Activated B cell treated with CpG ODN at 0.5 μM for 24 hours (primary cell): ENCODE data around the gene BRF1. TPM values are rescaled to one million over a fixed set of nuclear protein-coding genes. Genes with fewer than 3 reads are reported as not detected.

Experiments
- ATAC-seq: fragments of 200-7000 bp; cut with Tn5 transposase; one replicate; pipeline ENCODE4 v1.10.0; 2021; ENCODE audit warnings: low read depth, mild to moderate bottlenecking, moderate library complexity
- CTCF ChIA-PET: fragments of 350-600 bp; sonication (Branson Sonifier 250); formaldehyde crosslinking; loops from one replicate; lab custom pipeline; 2021; ENCODE audit warnings: antibody characterized with exemption; lab: Charles Lee
- POLR2A ChIA-PET: fragments of 350-600 bp; sonication (Branson Sonifier 250); formaldehyde crosslinking; loops from one replicate; lab custom pipeline; 2021; ENCODE audit warnings: antibody characterized with exemption; lab: Charles Lee
- DNase-seq: peaks from one replicate; pipeline ENCODE4 v3.0.0; 2022
- H3K27ac Mint-ChIP-seq: one replicate; pipeline ENCODE4 v1.8.0; 2020; ENCODE audit warnings: mixed read lengths
- H3K27me3 Mint-ChIP-seq: one replicate; pipeline ENCODE4 v1.8.0; 2021; ENCODE audit warnings: mixed read lengths
- H3K36me3 Mint-ChIP-seq: one replicate; pipeline ENCODE4 v1.8.0; 2021; ENCODE audit warnings: low read depth, mixed read lengths
- H3K4me1 Mint-ChIP-seq: one replicate; pipeline ENCODE4 v1.8.0; 2021; ENCODE audit warnings: mixed read lengths
- H3K4me3 Mint-ChIP-seq: one replicate; pipeline ENCODE4 v1.8.0; 2020; ENCODE audit warnings: mild to moderate bottlenecking, mixed read lengths
- H3K9me3 Mint-ChIP-seq: one replicate; pipeline ENCODE4 v1.8.0; 2020; ENCODE audit warnings: mixed read lengths
- CTCF ChIP-seq: fragments of 200-600 bp; IDR thresholded peaks from one replicate; pipeline ENCODE4 v1.8.0; 2022; ENCODE audit warnings: antibody characterized with exemption, mild to moderate bottlenecking
- intact Hi-C: fragments of 100-400 bp; cut with micrococcal nuclease; formaldehyde crosslinking; loops from one replicate; pipeline ENCODE4 v1.15.1; 2024
- total RNA-seq: library from RNA; stranded (reverse); gene quantifications from 2 replicates; pipeline ENCODE4 v1.2.3, GENCODE V29; 2022

The BRF1 gene
- total RNA-seq, 1 donor from 2014 or later, result 32.8 TPM

GRCh38 chr14:105247715-105248367 lies 53.0 kb downstream of the BRF1 start:
- Mint-ChIP-seq H3K4me1 (peaks cover 40% of the 10 kb centered on the region), H3K9me3 (no peaks in the 10 kb centered on the region), H3K36me3 (peaks cover 26% of the 10 kb centered on the region), H3K27ac (peak overlapping the region; percentile 56), H3K27me3 (no peaks in the 10 kb centered on the region), H3K4me3 (peak overlapping the region; percentile 82)
- intact Hi-C loops, result no loop called here
- ChIA-PET CTCF (interaction anchor here (1.0 kb wide), 1 partner anchor 66 kb away, joined by 3 read pairs; the partner anchor contains the start of gene PACS2), POLR2A (interaction anchor here (1.0 to 1.8 kb wide), 3 partner anchors 53 to 150 kb away, joined by 3 to 12 read pairs (median 5); partner anchors contain the start of genes BRF1 and PACS2)
- TF ChIP-seq CTCF, result no peak
- DNase-seq (no peak), ATAC-seq (no peak)

GRCh38 chr14:105247026-105247425 lies 53.8 kb downstream of the BRF1 start:
- TF ChIP-seq CTCF, result no peak
- peaks cover 22% of the 10 kb centered on the region for H3K36me3 Mint-ChIP-seq
- no peaks in the 10 kb centered on the region for H3K27me3 Mint-ChIP-seq
- peaks cover 40% of the 10 kb centered on the region for H3K4me1 Mint-ChIP-seq
- no peaks in the 10 kb centered on the region for H3K9me3 Mint-ChIP-seq
- no peak overlapping the region for H3K27ac Mint-ChIP-seq
- intact Hi-C loops, result no loop called here
- peak overlapping the region; percentile 82 for H3K4me3 Mint-ChIP-seq
- DNase-seq (no peak), ATAC-seq (no peak)
- ChIA-PET POLR2A (interaction anchor here (1.8 kb wide), 1 partner anchor 67 kb away, joined by 5 read pairs; the partner anchor contains the start of gene PACS2), CTCF (no interaction called here)

- Mint-ChIP-seq H3K27me3 (no peaks in the 10 kb centered on the region), H3K27ac (no peak overlapping the region), H3K4me3 (no peak overlapping the region), H3K4me1 (peaks cover 23% of the 10 kb centered on the region), H3K9me3 (no peaks in the 10 kb centered on the region), H3K36me3 (peaks cover 9% of the 10 kb centered on the region)
- DNase-seq (no peak), ATAC-seq (no peak)
- POLR2A ChIA-PET, result no interaction called here
- no peak for TF ChIP-seq CTCF
- intact Hi-C loops, result no loop called here
- CTCF ChIA-PET, result no interaction called here
Observed at GRCh38 chr14:105244334-105244733, 56.5 kb downstream of the BRF1 start.

- Mint-ChIP-seq H3K27ac (no peak overlapping the region), H3K9me3 (no peaks in the 10 kb centered on the region), H3K27me3 (no peaks in the 10 kb centered on the region), H3K4me3 (no peak overlapping the region), H3K36me3 (peaks cover 9% of the 10 kb centered on the region), H3K4me1 (peaks cover 7% of the 10 kb centered on the region)
- POLR2A ChIA-PET, result no interaction called here
- ATAC-seq (no peak), DNase-seq (no peak)
- TF ChIP-seq CTCF, result no peak
- CTCF ChIA-PET, result no interaction called here
- intact Hi-C loops, result no loop called here
Observed at GRCh38 chr14:105241641-105242040, 59.2 kb downstream of the BRF1 start.

- peaks cover 9% of the 10 kb centered on the region for H3K36me3 Mint-ChIP-seq
- no peaks in the 10 kb centered on the region for H3K27me3 Mint-ChIP-seq
- no peak overlapping the region for H3K4me3 Mint-ChIP-seq
- DNase-seq (no peak), ATAC-seq (no peak)
- TF ChIP-seq CTCF, result no peak
- ChIA-PET POLR2A (no interaction called here), CTCF (no interaction called here)
- peaks cover 4% of the 10 kb centered on the region for H3K4me1 Mint-ChIP-seq
- intact Hi-C loops, result no loop called here
- H3K27ac Mint-ChIP-seq, result no peak overlapping the region
- H3K9me3 Mint-ChIP-seq, result no peaks in the 10 kb centered on the region
Observed at GRCh38 chr14:105240811-105241576, 59.8 kb downstream of the BRF1 start.
